ENCODE results near the gene TRIO. TPM values are rescaled to one million over a fixed set of nuclear protein-coding genes. Genes with fewer than 3 reads are reported as not detected.

The TRIO gene
- total and polyA plus RNA-seq, 10 of the 15 experiments (the other 5 are each of a cell fraction or from before 2014, with no cell fraction given) = 5.1 to 96.4 (median 44.6) TPM

DNA sequence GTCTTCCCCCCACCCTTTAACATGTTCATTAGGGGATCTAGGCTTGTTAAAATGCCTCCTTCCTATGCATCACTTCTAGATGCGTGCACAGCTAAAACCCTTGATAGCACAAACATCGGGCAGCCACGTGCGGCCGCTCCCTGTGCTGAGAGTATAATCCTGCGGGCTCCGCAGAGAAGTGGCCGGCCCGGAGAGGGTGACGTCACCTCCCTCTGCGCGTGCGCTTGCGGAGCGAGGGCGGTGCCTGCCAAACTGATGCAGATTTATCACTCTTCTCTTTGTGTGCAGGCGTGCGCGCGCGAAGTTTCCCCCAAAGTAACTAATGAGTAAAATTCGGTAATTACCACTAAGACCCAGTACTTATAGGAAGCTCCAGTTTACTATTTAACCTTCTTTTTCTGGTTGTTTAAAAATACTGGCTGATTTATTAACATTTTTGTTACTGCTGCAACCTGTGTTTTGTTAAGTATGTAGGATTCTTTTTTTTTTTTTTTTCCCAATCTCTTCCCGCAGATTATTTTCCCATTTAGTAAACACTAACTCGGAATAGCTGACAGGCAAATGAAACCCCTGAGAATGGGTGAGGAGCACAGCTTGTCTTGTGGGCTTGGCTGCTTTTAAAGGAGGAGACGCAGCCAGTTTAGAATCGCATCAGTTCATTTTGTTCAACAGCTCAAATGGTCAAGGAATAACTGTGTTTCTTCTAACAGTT lies 121.6 kb downstream of the TRIO start (continued):
- no peak for TF ChIP-seq SP1 (IDR thresholded peaks at IDR 0.05; ENCODE audit: low read depth, low read length)
- TF ChIP-seq EGR1 (IDR thresholded peaks at IDR 0.05; ENCODE audit: borderline replicate concordance in 1 of 2, low read depth in 2 of 2, low read length in 2 of 2) = no peak
- no peak for TF ChIP-seq NR2F1 (conservative IDR thresholded peaks at IDR 0.05)
- no peak for TF ChIP-seq PAX5 (IDR thresholded peaks at IDR 0.05; ENCODE audit: borderline replicate concordance, low read depth, low read length)
- TF ChIP-seq ATF7 (IDR thresholded peaks at IDR 0.05; ENCODE audit: low read depth) = peak; percentile 99
- no peak for TF ChIP-seq ESRRA (IDR thresholded peaks at IDR 0.05; ENCODE audit: low read length)
- 0 out of 2 replicates have a peak, but pooled peaks have one; percentile 50 for TF ChIP-seq ASH2L (IDR thresholded peaks at IDR 0.05; ENCODE audit: borderline replicate concordance, low read depth)
- TF ChIP-seq MYB (IDR thresholded peaks at IDR 0.05; ENCODE audit: borderline replicate concordance, low read depth, low read length) = no peak
- TF ChIP-seq SIN3A (IDR thresholded peaks at IDR 0.05; ENCODE audit: low read depth, low read length) = 0 out of 2 replicates have a peak, but pooled peaks have one; percentile 17
- TF ChIP-seq ZNF622 (IDR thresholded peaks at IDR 0.05) = no peak
- TF ChIP-seq CREB1 (IDR thresholded peaks at IDR 0.05; ENCODE audit: low read depth) = peak; percentile 57; the same call in 1 of the 2 replicates
- TF ChIP-seq CBX5 (IDR thresholded peaks at IDR 0.05; ENCODE audit: low read depth) = no peak
- TF ChIP-seq, protein P1, sequence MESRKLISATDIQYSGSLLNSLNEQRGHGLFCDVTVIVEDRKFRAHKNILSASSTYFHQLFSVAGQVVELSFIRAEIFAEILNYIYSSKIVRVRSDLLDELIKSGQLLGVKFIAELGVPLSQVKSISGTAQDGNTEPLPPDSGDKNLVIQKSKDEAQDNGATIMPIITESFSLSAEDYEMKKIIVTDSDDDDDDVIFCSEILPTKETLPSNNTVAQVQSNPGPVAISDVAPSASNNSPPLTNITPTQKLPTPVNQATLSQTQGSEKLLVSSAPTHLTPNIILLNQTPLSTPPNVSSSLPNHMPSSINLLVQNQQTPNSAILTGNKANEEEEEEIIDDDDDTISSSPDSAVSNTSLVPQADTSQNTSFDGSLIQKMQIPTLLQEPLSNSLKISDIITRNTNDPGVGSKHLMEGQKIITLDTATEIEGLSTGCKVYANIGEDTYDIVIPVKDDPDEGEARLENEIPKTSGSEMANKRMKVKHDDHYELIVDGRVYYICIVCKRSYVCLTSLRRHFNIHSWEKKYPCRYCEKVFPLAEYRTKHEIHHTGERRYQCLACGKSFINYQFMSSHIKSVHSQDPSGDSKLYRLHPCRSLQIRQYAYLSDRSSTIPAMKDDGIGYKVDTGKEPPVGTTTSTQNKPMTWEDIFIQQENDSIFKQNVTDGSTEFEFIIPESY (IDR thresholded peaks at IDR 0.05) = no peak
- TF ChIP-seq FOS (IDR thresholded peaks at IDR 0.05; ENCODE audit: borderline replicate concordance, extremely low read depth, insufficient read length) = no peak
- no peak for TF ChIP-seq RCOR1 (conservative IDR thresholded peaks at IDR 0.05; ENCODE audit: low read depth, low read length)
- TF ChIP-seq FOXK2 (IDR thresholded peaks at IDR 0.05) = no peak
- TF ChIP-seq, protein P2, sequence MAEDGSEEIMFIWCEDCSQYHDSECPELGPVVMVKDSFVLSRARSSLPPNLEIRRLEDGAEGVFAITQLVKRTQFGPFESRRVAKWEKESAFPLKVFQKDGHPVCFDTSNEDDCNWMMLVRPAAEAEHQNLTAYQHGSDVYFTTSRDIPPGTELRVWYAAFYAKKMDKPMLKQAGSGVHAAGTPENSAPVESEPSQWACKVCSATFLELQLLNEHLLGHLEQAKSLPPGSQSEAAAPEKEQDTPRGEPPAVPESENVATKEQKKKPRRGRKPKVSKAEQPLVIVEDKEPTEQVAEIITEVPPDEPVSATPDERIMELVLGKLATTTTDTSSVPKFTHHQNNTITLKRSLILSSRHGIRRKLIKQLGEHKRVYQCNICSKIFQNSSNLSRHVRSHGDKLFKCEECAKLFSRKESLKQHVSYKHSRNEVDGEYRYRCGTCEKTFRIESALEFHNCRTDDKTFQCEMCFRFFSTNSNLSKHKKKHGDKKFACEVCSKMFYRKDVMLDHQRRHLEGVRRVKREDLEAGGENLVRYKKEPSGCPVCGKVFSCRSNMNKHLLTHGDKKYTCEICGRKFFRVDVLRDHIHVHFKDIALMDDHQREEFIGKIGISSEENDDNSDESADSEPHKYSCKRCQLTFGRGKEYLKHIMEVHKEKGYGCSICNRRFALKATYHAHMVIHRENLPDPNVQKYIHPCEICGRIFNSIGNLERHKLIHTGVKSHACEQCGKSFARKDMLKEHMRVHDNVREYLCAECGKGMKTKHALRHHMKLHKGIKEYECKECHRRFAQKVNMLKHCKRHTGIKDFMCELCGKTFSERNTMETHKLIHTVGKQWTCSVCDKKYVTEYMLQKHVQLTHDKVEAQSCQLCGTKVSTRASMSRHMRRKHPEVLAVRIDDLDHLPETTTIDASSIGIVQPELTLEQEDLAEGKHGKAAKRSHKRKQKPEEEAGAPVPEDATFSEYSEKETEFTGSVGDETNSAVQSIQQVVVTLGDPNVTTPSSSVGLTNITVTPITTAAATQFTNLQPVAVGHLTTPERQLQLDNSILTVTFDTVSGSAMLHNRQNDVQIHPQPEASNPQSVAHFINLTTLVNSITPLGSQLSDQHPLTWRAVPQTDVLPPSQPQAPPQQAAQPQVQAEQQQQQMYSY (CRISPR knock-in tag; IDR thresholded peaks at IDR 0.05) = peak; percentile 68; the same call in 1 of the 2 replicates
- peak; percentile 62; the same call in 1 of the 2 replicates for TF ChIP-seq CREM (IDR thresholded peaks at IDR 0.05; ENCODE audit: low read depth)
- TF ChIP-seq EED (IDR thresholded peaks at IDR 0.05; ENCODE audit: low read depth) = no peak
- no peak for TF ChIP-seq GABPA (IDR thresholded peaks at IDR 0.05; ENCODE audit: low read depth)
- TF ChIP-seq SMAD5 (IDR thresholded peaks at IDR 0.05; ENCODE audit: low read depth) = no peak
- no peak for TF ChIP-seq NR2C2 (IDR thresholded peaks at IDR 0.05; ENCODE audit: borderline replicate concordance, control insufficient read depth, insufficient read length, low read depth)
- TF ChIP-seq MEF2A (IDR thresholded peaks at IDR 0.05; ENCODE audit: insufficient read depth, low read depth, low read length) = no peak
- no peak for TF ChIP-seq KAT2A (conservative IDR thresholded peaks at IDR 0.05; ENCODE audit: control insufficient read depth, low read depth, low read length)
- TF ChIP-seq TARDBP (IDR thresholded peaks at IDR 0.05; ENCODE audit: borderline replicate concordance) = no peak
- TF ChIP-seq RAD51 (IDR thresholded peaks at IDR 0.05) = no peak
- TF ChIP-seq POLR2A (IDR thresholded peaks at IDR 0.05; ENCODE audit: low read depth, low read length) = peak; percentile 51; the same call in 1 of the 2 replicates
